ENCODE results near the gene GPAT3.
"Not testable (repeated sequence)": the region's sequence is repeated elsewhere in the genome, so short reads cannot be mapped to it uniquely, and the experiment has no call there.

Gene GPAT3

DNA sequence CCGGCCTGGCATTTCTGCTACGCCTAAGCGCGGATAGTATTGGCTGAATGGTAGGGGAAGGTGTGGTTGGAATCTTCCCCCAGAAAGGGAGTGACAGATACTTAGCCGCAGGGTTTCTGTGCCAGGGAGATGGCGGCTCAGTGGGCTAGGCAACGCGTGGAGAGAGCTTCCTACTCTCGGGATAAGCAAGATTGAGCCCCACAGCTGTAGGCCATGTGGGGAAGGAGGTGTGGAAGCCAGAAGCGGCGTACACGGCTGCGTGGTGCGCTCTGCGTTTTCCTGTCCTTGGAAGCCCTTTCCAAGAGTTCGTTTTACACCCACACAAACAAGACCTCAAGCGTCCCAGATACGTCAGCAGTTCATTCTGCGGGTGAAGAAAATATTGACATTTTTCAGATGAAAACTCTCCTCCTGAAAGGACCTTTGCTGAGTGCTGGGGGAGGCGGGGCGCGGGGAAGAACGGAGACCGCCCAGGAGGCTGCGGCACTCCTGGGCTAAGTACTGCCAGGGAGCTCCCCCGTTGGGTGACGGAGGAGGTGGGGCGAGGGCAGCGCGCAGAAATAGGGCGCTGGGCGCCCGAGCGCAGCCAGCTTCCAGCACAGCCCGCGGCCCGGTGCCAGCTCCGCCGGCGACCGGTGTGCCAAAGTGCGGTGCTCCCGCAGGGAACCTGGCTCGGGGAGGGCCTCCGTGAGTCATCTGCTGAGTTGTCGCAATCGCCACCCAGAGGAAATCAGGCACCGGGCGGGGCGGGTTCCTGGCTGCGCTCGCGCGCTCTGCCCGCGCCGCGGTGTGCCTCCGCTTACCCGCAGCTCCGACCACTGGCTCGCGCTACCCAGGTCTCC is at the start of gene GPAT3:
Gene GPAT3 (plus strand): TSS at position 589 of the 842 bp plus-strand sequence. CDS start 515 bp downstream, outside the sequence.
- peak; percentile 38 for DNase-seq

- DNase-seq: no peak
These were observed 49.3 kb upstream of the GPAT3 start for GRCh38 chr4:83486457-83487129.

DNA sequence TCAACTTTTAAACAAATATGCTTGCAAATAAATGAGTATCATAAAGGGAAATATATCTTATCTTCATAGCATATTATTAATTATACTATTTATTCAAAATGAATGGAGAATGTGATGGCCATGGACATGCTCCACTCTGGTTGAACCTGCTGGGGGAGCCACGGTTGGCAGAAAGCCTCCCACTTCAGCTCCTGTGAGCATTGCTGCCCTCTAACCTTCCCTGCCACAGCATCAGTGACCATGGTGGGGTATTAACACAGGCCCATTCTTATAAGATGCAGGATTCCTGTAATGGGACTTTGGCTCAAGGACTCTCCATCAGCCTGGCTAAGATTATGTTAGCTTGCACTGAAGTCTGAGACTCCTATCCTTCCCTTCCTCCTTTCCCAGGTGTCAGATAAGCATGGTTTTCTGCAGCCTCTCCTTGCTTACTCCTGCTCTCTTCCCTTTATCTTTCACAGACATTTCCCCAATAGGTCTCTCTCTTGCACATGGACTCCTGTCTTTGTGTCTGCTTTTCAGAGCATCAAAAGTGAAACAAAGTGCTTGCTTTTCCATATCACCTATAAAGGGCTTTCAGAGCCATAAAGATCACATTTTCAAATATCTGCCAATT is 46.1 kb upstream of the GPAT3 start:
- DNase-seq: no peak

GRCh38 chr4:83490876-83491450 is 44.9 kb upstream of the GPAT3 start:
- DNase-seq: no peak

DNA sequence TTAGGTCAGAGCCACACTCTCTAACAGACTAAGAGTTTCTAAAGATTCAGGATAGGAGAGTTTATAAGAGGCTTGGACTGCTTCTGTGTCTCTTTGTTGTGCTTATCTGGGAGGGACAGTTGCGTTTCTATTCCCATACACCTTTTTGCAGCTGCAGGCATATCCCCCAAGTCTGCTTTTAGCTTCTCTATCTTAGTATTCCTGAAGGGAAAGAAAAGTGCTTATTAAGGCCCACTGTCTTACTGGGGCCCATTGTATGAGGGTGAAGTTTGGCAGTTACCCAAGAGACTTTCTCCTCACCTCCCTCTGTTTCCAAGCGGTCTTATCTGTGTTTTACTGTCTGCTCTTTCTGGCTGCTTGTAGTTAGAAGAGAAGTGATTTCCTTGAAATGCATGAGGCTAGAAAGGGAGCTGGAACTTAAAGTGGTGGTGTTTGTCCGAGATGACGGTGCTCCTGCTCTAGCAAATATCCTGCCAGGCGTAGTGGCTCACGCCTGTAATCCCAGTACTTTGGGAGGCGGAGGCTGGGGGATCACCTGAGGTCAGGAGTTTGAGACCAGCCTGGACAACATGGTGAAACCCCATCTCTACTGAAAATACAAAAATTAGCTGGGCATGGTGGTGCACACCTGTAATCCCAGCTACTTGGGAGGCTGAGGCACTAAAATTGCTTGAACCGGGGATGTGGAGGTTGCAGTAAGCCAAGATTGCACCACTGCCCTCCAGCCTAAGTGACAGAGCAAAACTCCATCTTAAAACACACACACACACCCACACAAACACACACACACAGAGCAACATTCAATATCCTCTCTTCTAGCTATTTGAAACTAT is 39.6 kb upstream of the GPAT3 start:
- not testable (repeated sequence) for DNase-seq

DNA sequence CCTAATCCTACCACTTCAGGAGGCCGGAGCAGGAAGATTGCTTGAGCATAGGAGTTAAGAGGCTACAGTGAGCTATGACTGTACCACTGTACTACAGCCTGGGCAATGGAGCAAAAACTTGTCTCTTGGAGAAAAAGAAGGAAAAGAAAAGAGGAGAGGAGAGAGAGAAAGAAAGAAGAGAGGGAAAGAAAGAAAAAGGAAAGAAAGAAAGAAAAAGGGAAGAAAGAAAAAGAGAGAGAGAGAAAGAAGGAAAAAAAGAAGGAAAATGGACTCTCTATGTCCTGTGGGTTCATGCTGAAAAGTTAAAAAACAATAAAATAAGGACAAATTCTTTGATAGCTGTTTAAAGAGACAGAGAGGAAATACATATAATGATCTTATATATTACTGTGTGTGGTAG is 37.7 kb upstream of the GPAT3 start:
- no peak for DNase-seq

GRCh38 chr4:83501671-83502070 is 34.2 kb upstream of the GPAT3 start:
- not testable (repeated sequence) for DNase-seq

- no peak for DNase-seq
These were observed 31.9 kb upstream of the GPAT3 start for GRCh38 chr4:83503974-83504373.

GRCh38 chr4:83504503-83504902 is 31.4 kb upstream of the GPAT3 start:
- no peak for DNase-seq

GRCh38 chr4:83504996-83505395 is 30.9 kb upstream of the GPAT3 start:
- no peak for DNase-seq

DNA sequence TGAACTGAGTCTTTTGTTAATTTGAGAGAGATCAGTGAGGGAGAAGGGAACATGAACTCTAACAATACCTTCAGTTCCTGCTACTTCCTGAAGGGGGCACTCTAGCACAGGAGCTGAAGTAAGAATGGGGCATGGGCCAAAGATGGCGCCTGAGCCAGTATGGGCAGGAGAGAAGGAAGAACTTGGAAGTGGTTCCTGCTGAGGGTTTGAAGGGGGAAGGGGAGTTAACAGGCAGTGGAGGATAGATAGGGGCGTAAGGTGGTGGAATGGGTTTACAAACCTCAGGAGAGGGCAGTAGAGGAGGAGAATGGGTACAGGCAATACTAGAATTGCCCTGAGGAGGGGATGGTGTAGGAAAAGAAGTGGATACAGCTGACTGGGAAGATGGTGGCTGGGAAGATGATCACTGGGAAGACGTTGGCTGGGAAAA is 26.7 kb upstream of the GPAT3 start:
- DNase-seq: peak; percentile 19

- no peak for DNase-seq
These were observed 25.5 kb upstream of the GPAT3 start for GRCh38 chr4:83510442-83510841.

DNA sequence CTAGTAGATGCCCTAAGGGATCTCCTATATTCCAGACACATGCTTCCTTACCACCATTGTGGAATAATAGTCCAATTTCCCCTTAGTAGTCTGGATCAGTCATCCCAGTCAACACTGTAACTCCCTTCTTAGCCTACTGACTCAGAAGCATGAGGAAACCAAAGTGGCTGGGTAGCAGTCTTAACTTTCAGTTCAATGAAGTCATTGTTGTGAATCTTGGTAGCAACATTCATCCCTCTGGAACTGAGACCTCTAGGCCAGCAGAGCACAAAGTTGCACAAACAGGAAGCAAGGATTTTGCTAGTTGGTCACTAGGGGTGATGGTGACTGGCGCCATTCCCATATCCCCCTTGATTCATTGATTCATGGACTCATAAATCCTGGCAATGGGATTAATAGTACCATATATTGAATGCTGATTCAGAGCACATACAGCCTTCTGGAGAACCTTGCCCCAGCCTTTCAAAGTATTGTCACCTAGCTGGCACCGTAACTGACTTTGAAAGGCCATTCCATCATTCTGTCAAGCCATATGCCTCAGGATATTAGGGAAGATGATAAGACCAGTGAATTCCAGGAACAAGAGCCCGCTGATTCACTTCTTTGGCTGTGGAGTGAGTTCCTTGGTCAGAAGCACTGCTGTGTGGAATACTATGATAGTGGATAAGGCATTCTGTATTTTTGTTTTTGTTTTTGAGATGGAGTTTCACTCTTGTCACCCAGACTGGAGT is 19.7 kb upstream of the GPAT3 start:
- DNase-seq: no peak

GRCh38 chr4:83522239-83522638 is 13.7 kb upstream of the GPAT3 start:
- DNase-seq: no peak

GRCh38 chr4:83527671-83528070 is 8.2 kb upstream of the GPAT3 start:
- no peak for DNase-seq

DNA sequence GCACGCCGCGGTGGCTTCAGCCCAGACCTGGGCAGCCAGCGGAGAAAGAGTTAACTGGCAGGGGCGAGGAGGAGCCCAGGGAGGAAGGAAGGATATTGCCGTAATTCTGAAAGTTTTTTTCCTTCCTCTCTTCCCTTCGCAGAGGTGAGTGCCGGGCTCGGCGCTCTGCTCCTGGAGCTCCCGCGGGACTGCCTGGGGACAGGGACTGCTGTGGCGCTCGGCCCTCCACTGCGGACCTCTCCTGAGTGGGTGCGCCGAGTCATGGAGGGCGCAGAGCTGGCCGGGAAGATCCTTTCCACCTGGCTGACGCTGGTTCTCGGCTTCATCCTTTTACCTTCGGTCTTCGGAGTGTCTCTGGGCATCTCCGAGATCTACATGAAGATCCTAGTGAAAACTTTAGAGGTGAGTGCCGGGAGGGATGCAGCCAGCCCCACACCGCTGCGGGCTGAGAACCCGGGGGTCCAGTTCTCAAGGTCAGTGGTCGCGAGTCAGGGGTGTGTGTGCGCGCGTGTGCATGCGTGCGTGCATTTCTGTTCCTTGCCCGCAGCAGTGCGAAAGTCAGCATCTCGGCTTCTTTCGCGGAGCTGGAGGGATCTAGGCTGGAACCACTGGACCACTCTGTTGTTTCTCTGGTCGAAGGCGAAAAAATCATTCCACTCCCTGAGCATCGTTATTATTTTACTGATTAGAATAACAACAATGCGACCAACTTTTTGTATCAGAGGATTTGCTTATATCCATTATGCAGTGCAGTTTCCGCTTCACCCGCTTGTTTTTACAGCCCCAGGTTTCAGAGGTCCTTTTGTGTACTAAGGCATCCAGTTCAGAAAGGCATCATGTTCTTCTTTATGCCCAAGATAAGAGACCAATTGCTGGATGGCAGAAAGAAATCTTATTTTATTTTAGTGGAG is 709 bp downstream of the GPAT3 start:
- no peak for DNase-seq

DNA sequence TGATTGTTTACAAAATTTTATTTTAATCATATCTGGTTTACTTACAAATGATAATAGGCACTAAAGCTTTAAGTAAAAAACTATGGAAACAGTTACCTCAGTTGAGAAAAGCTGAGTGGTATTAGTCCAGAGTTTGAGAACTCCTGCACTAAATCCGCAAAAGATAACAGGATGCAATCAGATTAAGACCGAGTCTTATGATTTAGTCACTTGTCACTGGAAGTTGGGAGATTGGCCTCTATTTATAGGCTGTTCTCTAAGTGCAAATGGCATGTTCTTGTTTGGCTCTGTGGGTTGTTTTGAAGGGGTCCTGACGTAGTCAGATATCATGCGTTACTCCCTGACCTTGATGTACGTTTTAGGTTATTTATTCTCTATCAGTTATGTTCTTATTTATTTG is 6.3 kb downstream of the GPAT3 start:
- DNase-seq: no peak

GRCh38 chr4:83546786-83547185 is 10.9 kb downstream of the GPAT3 start:
- no peak for DNase-seq

DNA sequence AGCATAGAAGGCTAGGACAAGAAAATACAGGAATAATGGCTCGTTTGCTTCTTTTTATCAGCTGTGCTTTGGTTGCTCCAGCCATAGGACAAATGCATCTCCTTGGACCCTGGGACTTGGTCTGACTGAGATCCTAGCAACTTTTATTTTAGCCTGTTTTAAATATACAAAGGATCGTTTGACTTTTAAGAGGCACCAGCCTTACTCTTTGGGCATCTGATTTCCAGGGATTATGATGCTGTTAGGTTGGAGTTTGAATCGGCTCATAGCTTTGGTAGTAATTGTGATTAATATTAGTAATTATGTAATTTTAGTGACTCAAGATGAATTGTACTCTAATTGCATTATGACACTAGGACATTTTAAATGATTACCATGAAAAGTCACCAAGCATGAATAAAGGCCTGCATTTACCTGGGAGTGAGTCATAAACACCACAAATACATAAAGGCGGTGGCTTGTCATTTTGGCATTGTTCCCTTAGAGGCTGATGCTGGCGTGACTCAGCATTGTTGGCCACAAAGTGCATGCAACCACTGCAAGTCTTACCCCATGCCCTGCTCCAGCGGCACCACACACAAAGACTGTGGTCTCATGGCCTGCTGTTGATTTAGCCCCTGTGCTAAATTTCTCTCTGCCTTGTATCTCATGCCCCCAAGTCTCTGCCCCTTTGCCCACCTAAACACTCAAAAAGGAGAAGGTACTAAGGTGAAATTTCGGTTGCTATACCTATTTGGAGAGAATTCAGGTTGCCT is 12.4 kb downstream of the GPAT3 start:
- peak; percentile 80 for DNase-seq

DNA sequence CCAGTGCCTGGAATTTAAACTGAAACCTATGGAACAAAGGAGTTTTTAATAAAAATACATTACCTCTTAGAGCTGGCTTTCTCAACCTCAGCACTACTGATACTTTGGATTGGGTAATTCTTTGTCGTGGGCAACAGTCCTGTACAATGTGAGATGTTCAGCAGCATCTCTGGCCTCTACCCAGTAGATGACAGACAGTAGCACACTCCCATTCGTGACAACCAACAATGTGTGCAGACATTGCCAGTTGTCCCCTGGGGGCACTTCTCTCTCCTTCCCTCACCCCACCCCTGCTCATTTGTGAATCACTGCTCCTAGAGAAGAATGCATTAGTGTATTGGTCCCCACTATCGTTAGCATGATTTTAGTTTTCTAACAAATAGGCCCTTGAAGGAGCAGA is 16.2 kb downstream of the GPAT3 start:
- no peak for DNase-seq
